Central memory CD8-positive, alpha-beta T cell (primary cell): ENCODE results near the gene VPS50.
A peak's percentile ranks its signal among the peaks of the same experiment; 100 is the strongest.

Experiments
- ATAC-seq: fragments of 150-1000 bp; cut with Tn5 transposase; replicated peaks from 2 replicates; pipeline ENCODE4 v1.10.0; 2022; ENCODE audit warnings: mild to moderate bottlenecking, moderate FRiP score, moderate number of reproducible peaks; ENCODE audit not compliant: poor library complexity, severe bottlenecking; ENCODE audit errors: extremely low read depth
- DNase-seq, 2 donors: peaks; one replicate each; pipeline ENCODE4 v3.0.0; 2021; ENCODE audit warnings: low spot score in 2 of 2
- H3K27ac Mint-ChIP-seq: one replicate; pipeline ENCODE4 v1.8.0; 2022; ENCODE audit warnings: low read depth, mild to moderate bottlenecking, moderate library complexity, mixed read lengths
- H3K27me3 Mint-ChIP-seq: one replicate; pipeline ENCODE4 v1.8.0; 2022; ENCODE audit warnings: mixed read lengths
- H3K36me3 Mint-ChIP-seq: one replicate; pipeline ENCODE4 v1.8.0; 2022; ENCODE audit warnings: mild to moderate bottlenecking, moderate library complexity, mixed read lengths; ENCODE audit not compliant: insufficient read depth
- H3K4me1 Mint-ChIP-seq: one replicate; pipeline ENCODE4 v1.8.0; 2022; ENCODE audit warnings: mixed read lengths
- H3K4me3 Mint-ChIP-seq: one replicate; pipeline ENCODE4 v1.8.0; 2022; ENCODE audit warnings: mild to moderate bottlenecking, moderate library complexity, mixed read lengths
- H3K9me3 Mint-ChIP-seq: one replicate; pipeline ENCODE4 v1.8.0; 2022; ENCODE audit warnings: mixed read lengths

Gene VPS50

DNA sequence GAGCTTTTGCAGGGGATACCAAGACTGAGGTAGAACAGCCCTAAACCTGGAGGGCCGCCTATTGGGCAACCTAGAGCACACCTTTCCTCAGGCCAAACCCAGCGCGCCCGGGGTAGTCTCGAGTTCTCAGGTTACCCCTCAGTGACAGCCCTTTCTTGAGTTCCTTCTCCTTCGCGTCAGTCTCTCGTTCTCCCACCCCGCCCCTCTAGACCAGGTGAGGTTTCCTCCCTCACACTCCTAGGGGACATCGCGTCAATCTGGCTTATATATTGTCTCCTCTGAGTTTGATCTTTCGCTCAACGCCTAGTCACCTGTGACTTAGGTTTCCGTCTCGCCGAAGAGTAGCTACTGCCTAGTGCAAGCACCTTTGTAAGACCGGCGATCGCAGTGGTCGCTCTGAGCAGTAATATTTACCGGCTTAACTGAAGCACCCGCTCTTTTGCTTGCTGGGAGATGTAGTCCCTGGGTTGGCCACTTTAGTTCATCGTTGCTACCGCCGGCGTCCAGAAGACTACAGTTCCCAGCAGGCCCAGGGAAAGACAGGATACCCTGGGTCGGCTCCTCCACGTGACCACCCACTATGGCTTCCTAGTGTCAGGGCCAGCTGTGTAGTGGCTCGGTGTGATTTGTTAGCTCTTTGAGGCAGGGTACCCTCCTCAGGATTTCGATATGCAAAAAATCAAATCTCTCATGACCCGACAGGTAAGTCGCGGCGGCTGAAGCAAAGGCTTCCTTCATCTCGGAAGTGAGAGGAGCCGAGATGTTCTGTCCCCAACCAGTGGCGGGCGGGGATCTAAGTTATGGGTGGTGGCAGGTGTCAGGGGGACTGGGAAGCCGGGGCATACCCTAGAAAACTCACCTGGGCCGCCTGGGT is at the start of gene VPS50:
Gene VPS50, plus strand, starts transcription at position 568 of the 874 bp plus-strand sequence. Its CDS starts 102 bp downstream, at position 670.
- Mint-ChIP-seq H3K9me3 (no peaks in the 10 kb centered on the region), H3K27ac (peak within 1 kb of the TSS; percentile 95), H3K4me1 (peaks cover 24% of the 10 kb centered on the region), H3K27me3 (no peaks in the 10 kb centered on the region), H3K4me3 (peak within 1 kb of the TSS; percentile 95), H3K36me3 (peaks cover 6% of the 10 kb centered on the region)
- ATAC-seq: peak; percentile 98
- peak; percentile 87 to 94 for DNase-seq

DNA sequence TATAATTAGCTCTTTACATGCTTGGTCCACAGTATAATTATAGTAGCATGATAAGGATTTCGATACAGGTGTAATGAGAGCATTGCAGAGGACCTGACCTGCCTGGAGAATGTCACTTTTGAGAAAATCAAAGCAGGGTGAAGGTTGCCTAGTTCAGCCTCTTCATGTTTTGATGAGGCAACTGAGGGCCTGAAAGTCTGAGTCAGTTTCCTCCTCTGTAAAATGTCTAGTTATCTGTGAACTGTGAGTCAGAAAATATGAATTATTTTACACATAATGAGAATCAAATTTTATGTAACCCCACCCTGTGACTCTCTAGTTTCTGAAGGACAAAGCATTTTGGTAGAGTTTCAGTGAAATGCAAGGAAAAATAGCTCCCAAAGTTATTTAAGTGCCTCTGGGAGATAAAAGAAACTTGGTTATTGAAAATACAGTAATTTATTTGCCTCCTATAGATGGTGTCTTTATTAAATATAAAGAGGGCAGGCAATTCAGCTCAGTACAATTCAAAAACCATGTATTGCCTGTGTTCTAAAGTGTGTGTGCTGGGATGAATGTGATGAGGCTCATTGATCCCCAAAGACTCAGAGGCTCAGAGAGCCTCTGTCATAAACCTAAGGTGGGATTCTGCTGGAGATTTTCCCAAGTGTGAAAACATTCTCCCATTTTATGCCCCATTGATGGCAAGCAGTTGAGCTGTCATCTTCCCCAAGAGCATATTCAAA is 46.7 kb upstream of the VPS50 start:
- H3K27ac Mint-ChIP-seq: no peak overlapping the region
- peaks cover 61% of the 10 kb centered on the region for H3K27me3 Mint-ChIP-seq
- no peaks in the 10 kb centered on the region for H3K4me1 Mint-ChIP-seq
- ATAC-seq: no peak
- H3K4me3 Mint-ChIP-seq: no peak overlapping the region
- H3K9me3 Mint-ChIP-seq: no peaks in the 10 kb centered on the region
- DNase-seq: no peak
- no peaks in the 10 kb centered on the region for H3K36me3 Mint-ChIP-seq

DNA sequence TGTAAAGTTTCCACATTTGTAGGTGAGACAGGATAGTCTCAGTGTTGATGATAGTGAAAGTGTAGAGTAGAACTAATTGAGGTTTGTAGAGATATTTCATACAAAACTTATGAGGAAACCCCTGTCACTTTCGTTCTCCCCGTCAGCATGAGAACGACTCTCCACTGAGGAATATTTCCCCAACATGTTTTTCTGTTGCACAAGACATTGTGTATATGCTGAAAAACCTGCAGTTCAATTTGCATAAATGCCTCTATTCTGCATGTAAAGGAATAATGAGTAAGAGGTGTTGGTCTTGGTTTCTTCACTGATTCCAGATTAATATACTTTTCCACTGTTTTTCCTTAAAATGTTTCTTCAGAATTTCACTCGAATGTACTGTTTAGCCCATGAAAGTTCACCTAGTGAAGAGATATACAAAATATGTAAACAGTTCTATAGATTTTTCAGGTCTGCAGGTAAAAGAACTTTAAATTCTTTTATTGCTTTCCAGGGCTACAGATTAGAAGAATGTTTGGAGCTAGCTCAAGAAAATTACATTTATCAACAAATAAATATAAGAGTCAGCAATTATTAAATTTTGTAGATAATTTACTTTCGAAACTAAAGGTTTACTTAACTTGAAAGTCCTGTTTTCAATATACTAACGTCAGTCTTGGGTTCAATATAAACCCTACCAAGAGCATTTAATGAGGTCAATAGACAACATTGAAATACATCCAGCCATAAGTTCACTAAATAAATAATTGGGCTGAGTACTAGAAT is 43.1 kb upstream of the VPS50 start:
- Mint-ChIP-seq H3K27ac (no peak overlapping the region), H3K4me3 (no peak overlapping the region), H3K36me3 (no peaks in the 10 kb centered on the region), H3K27me3 (peaks cover 75% of the 10 kb centered on the region), H3K4me1 (no peaks in the 10 kb centered on the region), H3K9me3 (no peaks in the 10 kb centered on the region)
- no peak for ATAC-seq
- DNase-seq: no peak

DNA sequence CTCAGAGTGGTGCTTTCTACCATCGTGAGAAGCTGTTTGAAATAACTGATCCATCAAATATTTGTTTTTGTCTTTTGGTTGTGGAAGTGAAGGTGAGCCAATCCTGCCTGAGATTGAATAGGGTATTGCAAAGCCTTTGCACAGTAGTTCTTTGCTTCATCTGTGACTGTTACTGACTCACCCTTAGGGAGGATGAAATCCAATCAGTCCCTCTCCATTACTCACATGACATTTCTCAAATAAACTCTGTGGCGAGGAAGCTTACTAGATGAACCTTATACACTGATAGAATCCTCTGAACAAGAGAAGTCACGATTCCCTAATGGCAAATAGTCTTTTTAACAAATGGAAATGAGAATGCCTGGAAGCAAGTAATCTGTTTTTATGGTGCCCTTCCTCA is 37.8 kb upstream of the VPS50 start:
- DNase-seq: no peak
- Mint-ChIP-seq H3K9me3 (no peaks in the 10 kb centered on the region), H3K4me3 (no peak overlapping the region), H3K36me3 (no peaks in the 10 kb centered on the region), H3K27ac (no peak overlapping the region), H3K4me1 (no peaks in the 10 kb centered on the region), H3K27me3 (peaks cover 79% of the 10 kb centered on the region)
- no peak for ATAC-seq

GRCh38 chr7:93196336-93196735 is 35.8 kb upstream of the VPS50 start:
- no peaks in the 10 kb centered on the region for H3K9me3 Mint-ChIP-seq
- no peak overlapping the region for H3K4me3 Mint-ChIP-seq
- H3K27ac Mint-ChIP-seq: no peak overlapping the region
- ATAC-seq (peak; percentile 19), DNase-seq (no peak)
- H3K4me1 Mint-ChIP-seq: no peaks in the 10 kb centered on the region
- peaks cover 73% of the 10 kb centered on the region for H3K27me3 Mint-ChIP-seq
- H3K36me3 Mint-ChIP-seq: no peaks in the 10 kb centered on the region

DNA sequence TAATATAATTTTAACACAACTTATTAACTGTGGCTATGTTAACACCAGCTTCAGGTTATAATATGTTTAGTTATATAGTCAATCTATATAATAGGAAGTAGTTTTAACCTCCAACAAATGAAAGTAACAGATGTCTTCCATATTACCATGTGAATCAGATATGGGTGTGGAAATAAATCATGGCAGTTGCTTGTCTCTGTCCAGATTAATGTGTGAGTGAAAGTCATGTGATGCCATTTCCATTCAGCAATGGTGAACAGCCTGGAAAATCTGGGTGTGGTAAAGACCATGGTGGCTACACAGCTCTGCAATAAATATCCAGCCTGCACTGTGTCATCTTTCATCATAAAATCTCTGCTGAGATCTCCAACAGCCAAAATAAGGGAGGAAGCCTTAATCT is 33.7 kb upstream of the VPS50 start:
- ATAC-seq (no peak), DNase-seq (no peak)
- Mint-ChIP-seq H3K27ac (no peak overlapping the region), H3K9me3 (no peaks in the 10 kb centered on the region), H3K36me3 (no peaks in the 10 kb centered on the region), H3K27me3 (peaks cover 70% of the 10 kb centered on the region), H3K4me1 (no peaks in the 10 kb centered on the region), H3K4me3 (no peak overlapping the region)

- Mint-ChIP-seq H3K9me3 (no peaks in the 10 kb centered on the region), H3K36me3 (peaks cover 1% of the 10 kb centered on the region), H3K4me1 (no peaks in the 10 kb centered on the region), H3K27ac (no peak overlapping the region), H3K27me3 (peaks cover 66% of the 10 kb centered on the region), H3K4me3 (no peak overlapping the region)
- ATAC-seq (no peak), DNase-seq (no peak)
Observed at GRCh38 chr7:93202594-93203250, 29.4 kb upstream of the VPS50 start.

GRCh38 chr7:93203496-93203895 is 28.7 kb upstream of the VPS50 start:
- DNase-seq (no peak), ATAC-seq (no peak)
- Mint-ChIP-seq H3K27me3 (peaks cover 63% of the 10 kb centered on the region), H3K4me1 (no peaks in the 10 kb centered on the region), H3K4me3 (no peak overlapping the region), H3K9me3 (no peaks in the 10 kb centered on the region), H3K36me3 (peaks cover 1% of the 10 kb centered on the region), H3K27ac (no peak overlapping the region)

- Mint-ChIP-seq H3K4me1 (no peaks in the 10 kb centered on the region), H3K9me3 (no peaks in the 10 kb centered on the region), H3K27ac (no peak overlapping the region), H3K36me3 (peaks cover 1% of the 10 kb centered on the region), H3K4me3 (no peak overlapping the region), H3K27me3 (peaks cover 48% of the 10 kb centered on the region)
- no peak for DNase-seq
- no peak for ATAC-seq
Observed at GRCh38 chr7:93205046-93205445, 27.1 kb upstream of the VPS50 start.

- no peaks in the 10 kb centered on the region for H3K9me3 Mint-ChIP-seq
- no peak overlapping the region for H3K27ac Mint-ChIP-seq
- peaks cover 1% of the 10 kb centered on the region for H3K36me3 Mint-ChIP-seq
- peaks cover 64% of the 10 kb centered on the region for H3K27me3 Mint-ChIP-seq
- DNase-seq (no peak), ATAC-seq (no peak)
- no peaks in the 10 kb centered on the region for H3K4me1 Mint-ChIP-seq
- no peak overlapping the region for H3K4me3 Mint-ChIP-seq
Observed at GRCh38 chr7:93211228-93211818, 20.8 kb upstream of the VPS50 start.

DNA sequence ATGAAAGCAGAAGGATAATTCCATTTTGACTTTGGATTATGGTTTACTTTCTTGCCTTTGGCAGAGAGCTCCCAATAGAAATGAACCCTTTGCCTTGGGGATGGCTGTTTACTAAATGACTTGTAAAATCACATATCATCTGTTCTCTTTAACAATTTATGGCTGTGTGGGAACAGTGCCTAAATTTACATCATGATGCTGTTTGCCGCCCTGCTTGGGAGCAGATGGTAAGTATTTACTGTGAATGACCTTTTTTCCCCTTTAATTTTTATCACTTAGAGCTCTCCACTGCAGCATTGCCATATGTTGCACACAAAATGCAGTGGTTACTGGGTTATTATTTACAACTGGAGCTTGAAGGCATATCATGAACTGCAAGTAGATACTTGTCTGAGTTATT is 19.3 kb upstream of the VPS50 start:
- ATAC-seq (no peak), DNase-seq (no peak)
- Mint-ChIP-seq H3K4me3 (no peak overlapping the region), H3K4me1 (no peaks in the 10 kb centered on the region), H3K27me3 (peaks cover 52% of the 10 kb centered on the region), H3K36me3 (no peaks in the 10 kb centered on the region), H3K27ac (no peak overlapping the region), H3K9me3 (no peaks in the 10 kb centered on the region)
